Muscle layer of duodenum (tissue), 2 donors: ENCODE results near the gene IFT122.

Source experiments
- H3K27ac ChIP-seq: one replicate; pipeline ENCODE4 v1.7.0; 2013; ENCODE audit warnings: mild to moderate bottlenecking, low read length
- H3K27me3 ChIP-seq: one replicate; pipeline ENCODE4 v1.7.0; 2013; ENCODE audit warnings: low read depth, mild to moderate bottlenecking, control low read depth, low read length
- H3K36me3 ChIP-seq, 2 donors: one replicate each; pipeline ENCODE4 v1.7.0; 2013; ENCODE audit warnings: low read length in 2 of 2, control low read depth in 1 of 2, mild to moderate bottlenecking in 1 of 2; ENCODE audit not compliant: insufficient read depth in 2 of 2, control insufficient read depth in 1 of 2
- H3K4me1 ChIP-seq, 2 donors: one replicate each; pipeline ENCODE4 v1.7.0; 2013; ENCODE audit warnings: low read length in 2 of 2, mild to moderate bottlenecking in 2 of 2, control low read depth in 1 of 2, moderate library complexity in 1 of 2; ENCODE audit not compliant: insufficient read depth in 2 of 2, control insufficient read depth in 1 of 2
- H3K4me3 ChIP-seq, 2 donors: one replicate each; pipeline ENCODE4 v1.7.0; 2013; ENCODE audit warnings: low read length in 2 of 2, low read depth in 1 of 2, mild to moderate bottlenecking in 1 of 2
- H3K9me3 ChIP-seq, 2 donors: one replicate each; pipeline ENCODE4 v1.7.0; 2013; ENCODE audit warnings: low read length in 2 of 2, control low read depth in 1 of 2, mild to moderate bottlenecking in 1 of 2; ENCODE audit not compliant: control insufficient read depth in 1 of 2
- donor health status: healthy.

IFT122 gene

DNA sequence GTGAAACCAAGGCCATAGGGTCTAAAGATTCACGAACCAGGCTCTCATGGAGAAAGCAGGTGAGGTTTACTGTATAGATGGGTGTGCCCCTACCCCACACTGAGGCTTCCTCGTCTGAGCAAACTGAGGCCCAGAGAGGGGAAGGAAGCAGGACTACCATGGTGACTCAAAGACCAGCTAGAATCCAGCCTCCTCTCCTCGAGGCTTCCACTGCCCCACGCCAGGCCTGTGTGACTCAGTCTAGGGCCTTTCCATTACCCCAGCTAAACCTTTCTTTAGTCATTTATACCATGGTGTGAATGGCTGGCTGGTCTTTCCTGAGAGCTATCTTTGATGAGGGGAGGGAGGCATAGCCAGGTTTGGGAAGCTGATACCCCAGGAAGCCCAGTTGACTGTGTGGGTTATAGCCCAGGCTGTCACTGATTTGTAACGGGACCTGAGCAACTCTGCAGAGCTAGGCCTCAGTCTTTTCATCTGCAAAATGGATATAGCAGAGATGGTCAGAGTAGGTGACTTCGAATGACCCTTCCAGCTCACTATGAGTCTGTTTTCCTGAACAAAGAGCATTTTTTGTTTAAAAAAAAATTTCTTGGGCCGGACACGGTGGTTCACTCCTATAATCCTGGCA is 85.4 kb downstream of the IFT122 start:
- Histone ChIP-seq H3K27ac (no peak overlapping the region), H3K4me3 (no peak overlapping the region), H3K27me3 (no peaks in the 10 kb centered on the region), H3K9me3 (no peaks in the 10 kb centered on the region), H3K36me3 (no peaks in the 10 kb centered on the region), H3K4me1 (no peaks in the 10 kb centered on the region)

DNA sequence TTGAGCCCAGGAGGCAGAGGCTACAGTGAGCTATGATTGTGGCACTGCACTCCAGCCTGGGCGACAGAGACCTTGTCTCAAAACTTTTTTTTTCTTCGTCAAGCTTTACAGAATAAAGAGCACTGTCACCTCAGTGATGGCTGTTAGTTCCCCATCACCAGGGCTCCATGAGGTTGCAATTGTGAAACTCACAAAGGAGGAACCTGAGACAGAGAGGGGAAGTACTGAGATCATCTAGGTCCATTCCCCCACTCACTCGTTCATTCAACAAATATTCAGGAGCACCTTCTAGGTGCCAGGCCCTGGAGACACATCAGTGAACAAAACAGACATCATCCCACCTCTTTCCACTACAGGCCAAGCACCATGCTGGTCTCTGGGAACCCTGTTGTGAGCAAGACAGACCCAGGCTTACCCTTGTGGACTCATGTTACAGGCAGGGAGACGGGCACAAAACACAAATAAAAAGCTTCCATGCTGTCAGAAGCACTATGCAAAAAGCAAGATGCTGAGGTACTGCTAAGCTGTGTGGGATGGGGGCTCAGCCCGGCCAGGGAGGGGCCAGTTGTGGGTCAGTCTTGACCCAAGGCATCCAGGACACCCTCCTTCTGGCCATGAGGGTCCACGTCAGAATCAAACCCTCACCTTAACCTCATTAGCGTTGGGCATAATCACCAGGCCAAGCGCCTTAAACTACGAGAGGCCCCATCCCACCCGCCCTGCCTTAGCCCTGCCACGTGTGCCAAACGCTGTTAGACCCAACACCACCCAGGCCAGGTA is 86.3 kb downstream of the IFT122 start:
- H3K36me3 ChIP-seq, result no peaks in the 10 kb centered on the region
- no peaks in the 10 kb centered on the region for H3K4me1 ChIP-seq
- no peaks in the 10 kb centered on the region for H3K27me3 ChIP-seq
- H3K27ac ChIP-seq, result no peak overlapping the region
- no peaks in the 10 kb centered on the region for H3K9me3 ChIP-seq
- H3K4me3 ChIP-seq, result no peak overlapping the region

DNA sequence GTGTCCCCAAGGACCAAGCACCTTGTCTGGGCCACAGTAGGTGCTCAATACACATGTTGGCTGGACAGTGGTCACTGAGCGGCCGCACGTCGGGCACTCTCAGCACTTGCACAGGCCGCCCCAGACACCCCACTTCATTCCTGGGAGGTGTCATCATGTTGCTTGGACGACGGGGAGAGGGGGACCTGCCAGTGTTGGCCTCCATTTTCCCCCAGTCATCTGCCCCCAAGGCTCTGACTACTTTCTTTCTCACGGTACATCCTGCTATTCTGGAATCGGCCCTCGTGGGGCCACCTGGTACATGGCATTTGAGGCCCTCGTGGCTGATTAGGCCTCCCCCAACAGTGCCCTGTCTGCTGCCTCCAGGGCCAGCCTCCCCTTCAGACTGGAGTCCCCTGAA is 87.2 kb downstream of the IFT122 start:
- Histone ChIP-seq H3K9me3 (no peaks in the 10 kb centered on the region), H3K4me3 (no peak overlapping the region), H3K36me3 (no peaks in the 10 kb centered on the region), H3K27ac (no peak overlapping the region), H3K27me3 (no peaks in the 10 kb centered on the region), H3K4me1 (no peaks in the 10 kb centered on the region)

DNA sequence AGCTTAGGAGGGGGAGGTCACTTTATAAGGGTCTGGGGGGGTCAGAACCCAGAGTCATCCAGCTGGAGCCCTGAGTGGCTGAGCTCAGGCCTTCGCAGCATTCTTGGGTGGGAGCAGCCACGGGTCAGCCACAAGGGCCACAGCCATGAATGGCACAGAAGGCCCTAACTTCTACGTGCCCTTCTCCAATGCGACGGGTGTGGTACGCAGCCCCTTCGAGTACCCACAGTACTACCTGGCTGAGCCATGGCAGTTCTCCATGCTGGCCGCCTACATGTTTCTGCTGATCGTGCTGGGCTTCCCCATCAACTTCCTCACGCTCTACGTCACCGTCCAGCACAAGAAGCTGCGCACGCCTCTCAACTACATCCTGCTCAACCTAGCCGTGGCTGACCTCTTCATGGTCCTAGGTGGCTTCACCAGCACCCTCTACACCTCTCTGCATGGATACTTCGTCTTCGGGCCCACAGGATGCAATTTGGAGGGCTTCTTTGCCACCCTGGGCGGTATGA is 88.6 kb downstream of the IFT122 start, which contains the start of gene RHO:
Gene RHO, plus strand, starts transcription at position 51 of the 512 bp plus-strand sequence. Its CDS starts 95 bp downstream, at position 146.
- Histone ChIP-seq H3K27ac (no peak within 1 kb of the TSS), H3K4me1 (no peaks in the 10 kb centered on the region), H3K27me3 (no peaks in the 10 kb centered on the region), H3K4me3 (no peak within 1 kb of the TSS), H3K9me3 (no peaks in the 10 kb centered on the region), H3K36me3 (no peaks in the 10 kb centered on the region)

DNA sequence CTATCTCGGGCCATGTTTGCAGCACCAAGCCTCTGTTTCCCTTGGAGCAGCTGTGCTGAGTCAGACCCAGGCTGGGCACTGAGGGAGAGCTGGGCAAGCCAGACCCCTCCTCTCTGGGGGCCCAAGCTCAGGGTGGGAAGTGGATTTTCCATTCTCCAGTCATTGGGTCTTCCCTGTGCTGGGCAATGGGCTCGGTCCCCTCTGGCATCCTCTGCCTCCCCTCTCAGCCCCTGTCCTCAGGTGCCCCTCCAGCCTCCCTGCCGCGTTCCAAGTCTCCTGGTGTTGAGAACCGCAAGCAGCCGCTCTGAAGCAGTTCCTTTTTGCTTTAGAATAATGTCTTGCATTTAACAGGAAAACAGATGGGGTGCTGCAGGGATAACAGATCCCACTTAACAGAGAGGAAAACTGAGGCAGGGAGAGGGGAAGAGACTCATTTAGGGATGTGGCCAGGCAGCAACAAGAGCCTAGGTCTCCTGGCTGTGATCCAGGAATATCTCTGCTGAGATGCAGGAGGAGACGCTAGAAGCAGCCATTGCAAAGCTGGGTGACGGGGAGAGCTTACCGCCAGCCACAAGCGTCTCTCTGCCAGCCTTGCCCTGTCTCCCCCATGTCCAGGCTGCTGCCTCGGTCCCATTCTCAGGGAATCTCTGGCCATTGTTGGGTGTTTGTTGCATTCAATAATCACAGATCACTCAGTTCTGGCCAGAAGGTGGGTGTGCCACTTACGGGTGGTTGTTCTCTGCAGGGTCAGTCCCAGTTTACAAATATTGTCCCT is 89.6 kb downstream of the IFT122 start:
- H3K27ac ChIP-seq, result no peak overlapping the region
- H3K27me3 ChIP-seq, result no peaks in the 10 kb centered on the region

DNA sequence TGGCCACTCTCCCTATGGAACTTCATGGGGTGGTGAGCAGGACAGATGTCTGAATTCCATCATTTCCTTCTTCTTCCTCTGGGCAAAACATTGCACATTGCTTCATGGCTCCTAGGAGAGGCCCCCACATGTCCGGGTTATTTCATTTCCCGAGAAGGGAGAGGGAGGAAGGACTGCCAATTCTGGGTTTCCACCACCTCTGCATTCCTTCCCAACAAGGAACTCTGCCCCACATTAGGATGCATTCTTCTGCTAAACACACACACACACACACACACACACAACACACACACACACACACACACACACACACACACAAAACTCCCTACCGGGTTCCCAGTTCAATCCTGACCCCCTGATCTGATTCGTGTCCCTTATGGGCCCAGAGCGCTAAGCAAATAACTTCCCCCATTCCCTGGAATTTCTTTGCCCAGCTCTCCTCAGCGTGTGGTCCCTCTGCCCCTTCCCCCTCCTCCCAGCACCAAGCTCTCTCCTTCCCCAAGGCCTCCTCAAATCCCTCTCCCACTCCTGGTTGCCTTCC is 90.3 kb downstream of the IFT122 start:
- Histone ChIP-seq H3K27ac (no peak overlapping the region), H3K4me3 (no peak overlapping the region)

More for the DNA sequence above, 89.6 kb downstream of the IFT122 start:
- Histone ChIP-seq H3K4me3 (no peak overlapping the region), H3K4me1 (no peaks in the 10 kb centered on the region), H3K9me3 (no peaks in the 10 kb centered on the region), H3K36me3 (no peaks in the 10 kb centered on the region)

DNA sequence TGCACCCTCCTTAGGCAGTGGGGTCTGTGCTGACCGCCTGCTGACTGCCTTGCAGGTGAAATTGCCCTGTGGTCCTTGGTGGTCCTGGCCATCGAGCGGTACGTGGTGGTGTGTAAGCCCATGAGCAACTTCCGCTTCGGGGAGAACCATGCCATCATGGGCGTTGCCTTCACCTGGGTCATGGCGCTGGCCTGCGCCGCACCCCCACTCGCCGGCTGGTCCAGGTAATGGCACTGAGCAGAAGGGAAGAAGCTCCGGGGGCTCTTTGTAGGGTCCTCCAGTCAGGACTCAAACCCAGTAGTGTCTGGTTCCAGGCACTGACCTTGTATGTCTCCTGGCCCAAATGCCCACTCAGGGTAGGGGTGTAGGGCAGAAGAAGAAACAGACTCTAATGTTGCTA is 90.8 kb downstream of the IFT122 start:
- H3K9me3 ChIP-seq, result no peaks in the 10 kb centered on the region
- no peaks in the 10 kb centered on the region for H3K4me1 ChIP-seq
- no peaks in the 10 kb centered on the region for H3K36me3 ChIP-seq
- no peaks in the 10 kb centered on the region for H3K27me3 ChIP-seq
- H3K4me3 ChIP-seq, result no peak overlapping the region
- H3K27ac ChIP-seq, result no peak overlapping the region

More for the DNA sequence above, 90.3 kb downstream of the IFT122 start:
- Histone ChIP-seq H3K27me3 (no peaks in the 10 kb centered on the region), H3K9me3 (no peaks in the 10 kb centered on the region), H3K4me1 (no peaks in the 10 kb centered on the region), H3K36me3 (no peaks in the 10 kb centered on the region)

DNA sequence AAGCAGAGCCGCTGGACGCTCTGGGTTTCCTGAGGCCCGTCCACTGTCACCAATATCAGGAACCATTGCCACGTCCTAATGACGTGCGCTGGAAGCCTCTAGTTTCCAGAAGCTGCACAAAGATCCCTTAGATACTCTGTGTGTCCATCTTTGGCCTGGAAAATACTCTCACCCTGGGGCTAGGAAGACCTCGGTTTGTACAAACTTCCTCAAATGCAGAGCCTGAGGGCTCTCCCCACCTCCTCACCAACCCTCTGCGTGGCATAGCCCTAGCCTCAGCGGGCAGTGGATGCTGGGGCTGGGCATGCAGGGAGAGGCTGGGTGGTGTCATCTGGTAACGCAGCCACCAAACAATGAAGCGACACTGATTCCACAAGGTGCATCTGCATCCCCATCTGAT is 91.7 kb downstream of the IFT122 start:
- Histone ChIP-seq H3K4me1 (no peaks in the 10 kb centered on the region), H3K27me3 (no peaks in the 10 kb centered on the region), H3K27ac (no peak overlapping the region), H3K9me3 (no peaks in the 10 kb centered on the region), H3K4me3 (no peak overlapping the region), H3K36me3 (no peaks in the 10 kb centered on the region)

DNA sequence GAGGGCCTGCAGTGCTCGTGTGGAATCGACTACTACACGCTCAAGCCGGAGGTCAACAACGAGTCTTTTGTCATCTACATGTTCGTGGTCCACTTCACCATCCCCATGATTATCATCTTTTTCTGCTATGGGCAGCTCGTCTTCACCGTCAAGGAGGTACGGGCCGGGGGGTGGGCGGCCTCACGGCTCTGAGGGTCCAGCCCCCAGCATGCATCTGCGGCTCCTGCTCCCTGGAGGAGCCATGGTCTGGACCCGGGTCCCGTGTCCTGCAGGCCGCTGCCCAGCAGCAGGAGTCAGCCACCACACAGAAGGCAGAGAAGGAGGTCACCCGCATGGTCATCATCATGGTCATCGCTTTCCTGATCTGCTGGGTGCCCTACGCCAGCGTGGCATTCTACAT is 92.2 kb downstream of the IFT122 start:
- Histone ChIP-seq H3K27ac (no peak overlapping the region), H3K9me3 (no peaks in the 10 kb centered on the region), H3K4me3 (no peak overlapping the region), H3K27me3 (no peaks in the 10 kb centered on the region), H3K4me1 (no peaks in the 10 kb centered on the region), H3K36me3 (no peaks in the 10 kb centered on the region)

DNA sequence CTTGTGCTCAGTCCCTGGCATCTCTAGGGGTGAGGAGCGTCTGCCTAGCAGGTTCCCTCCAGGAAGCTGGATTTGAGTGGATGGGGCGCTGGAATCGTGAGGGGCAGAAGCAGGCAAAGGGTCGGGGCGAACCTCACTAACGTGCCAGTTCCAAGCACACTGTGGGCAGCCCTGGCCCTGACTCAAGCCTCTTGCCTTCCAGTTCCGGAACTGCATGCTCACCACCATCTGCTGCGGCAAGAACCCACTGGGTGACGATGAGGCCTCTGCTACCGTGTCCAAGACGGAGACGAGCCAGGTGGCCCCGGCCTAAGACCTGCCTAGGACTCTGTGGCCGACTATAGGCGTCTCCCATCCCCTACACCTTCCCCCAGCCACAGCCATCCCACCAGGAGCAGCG is 93.4 kb downstream of the IFT122 start:
- Histone ChIP-seq H3K36me3 (no peaks in the 10 kb centered on the region), H3K27ac (no peak overlapping the region), H3K4me1 (no peaks in the 10 kb centered on the region), H3K4me3 (no peak overlapping the region), H3K27me3 (no peaks in the 10 kb centered on the region), H3K9me3 (no peaks in the 10 kb centered on the region)

DNA sequence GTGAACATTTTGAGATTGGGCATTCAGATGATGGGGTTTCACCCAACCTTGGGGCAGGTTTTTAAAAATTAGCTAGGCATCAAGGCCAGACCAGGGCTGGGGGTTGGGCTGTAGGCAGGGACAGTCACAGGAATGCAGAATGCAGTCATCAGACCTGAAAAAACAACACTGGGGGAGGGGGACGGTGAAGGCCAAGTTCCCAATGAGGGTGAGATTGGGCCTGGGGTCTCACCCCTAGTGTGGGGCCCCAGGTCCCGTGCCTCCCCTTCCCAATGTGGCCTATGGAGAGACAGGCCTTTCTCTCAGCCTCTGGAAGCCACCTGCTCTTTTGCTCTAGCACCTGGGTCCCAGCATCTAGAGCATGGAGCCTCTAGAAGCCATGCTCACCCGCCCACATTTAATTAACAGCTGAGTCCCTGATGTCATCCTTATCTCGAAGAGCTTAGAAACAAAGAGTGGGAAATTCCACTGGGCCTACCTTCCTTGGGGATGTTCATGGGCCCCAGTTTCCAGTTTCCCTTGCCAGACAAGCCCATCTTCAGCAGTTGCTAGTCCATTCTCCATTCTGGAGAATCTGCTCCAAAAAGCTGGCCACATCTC is 94.5 kb downstream of the IFT122 start:
- Histone ChIP-seq H3K27ac (no peak overlapping the region), H3K4me1 (no peaks in the 10 kb centered on the region), H3K36me3 (no peaks in the 10 kb centered on the region), H3K27me3 (no peaks in the 10 kb centered on the region), H3K9me3 (no peaks in the 10 kb centered on the region), H3K4me3 (no peak overlapping the region)
